GM21786 (cell line): ENCODE results near the gene ITLN2.
"Not testable (repeated sequence)": the region's sequence is repeated elsewhere in the genome, so short reads cannot be mapped to it uniquely, and the experiment has no call there.

ENCODE experiments used
- ATAC-seq: cut with Tn5 transposase; IDR thresholded peaks from one replicate; pipeline ENCODE4 v1.9.1; 2021; ENCODE audit not compliant: unreplicated experiment

ITLN2 gene

DNA sequence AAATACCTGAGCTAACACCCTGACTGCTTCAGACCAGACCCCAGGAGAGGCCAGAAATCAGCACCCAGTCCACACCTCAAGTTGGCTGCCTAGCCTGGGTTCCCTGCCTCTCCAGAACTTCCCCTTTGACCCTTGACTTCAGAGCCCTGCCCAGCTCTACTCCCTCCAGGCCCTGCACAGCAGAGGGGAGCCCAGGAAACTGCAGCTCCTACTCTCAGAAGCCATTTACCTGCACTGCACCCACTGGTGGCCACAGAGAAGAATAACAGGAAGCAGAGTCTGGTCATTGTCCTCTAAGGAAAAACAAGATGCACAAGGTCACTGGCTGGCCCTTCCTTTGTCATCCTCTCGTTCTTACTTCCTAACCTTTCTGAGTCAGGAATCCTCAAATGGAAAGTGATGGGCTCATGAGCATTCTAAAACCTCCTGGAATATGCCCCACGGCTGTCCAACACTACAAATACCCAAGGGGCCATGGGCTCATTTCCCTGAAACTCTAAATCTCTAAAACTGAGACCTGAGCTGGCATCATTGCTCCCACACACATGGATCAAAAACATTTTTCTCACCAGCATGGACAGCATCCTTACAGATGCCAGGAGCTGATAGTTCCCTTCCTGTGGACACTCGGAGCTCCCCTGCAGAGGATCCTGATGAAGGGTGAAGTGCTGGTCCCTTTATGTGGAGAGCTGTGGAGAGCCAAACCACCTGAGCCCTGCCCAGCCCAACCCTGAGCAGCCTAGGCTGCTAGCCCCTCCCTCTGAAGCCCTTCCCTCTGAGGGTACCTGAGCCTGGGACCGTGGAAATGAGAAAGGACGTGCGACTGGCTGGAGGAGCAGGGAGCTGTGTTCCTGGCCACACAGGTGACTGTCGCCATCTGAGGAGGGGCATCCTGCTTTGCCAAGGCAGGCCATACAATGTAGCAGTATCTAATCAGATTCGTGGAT lies at the start of gene ITLN2:
ITLN2 (minus strand) TSS at position 652 of the 947 bp plus-strand sequence; CDS start at position 584, 68 bp downstream.
- peak; percentile 53 for ATAC-seq

DNA sequence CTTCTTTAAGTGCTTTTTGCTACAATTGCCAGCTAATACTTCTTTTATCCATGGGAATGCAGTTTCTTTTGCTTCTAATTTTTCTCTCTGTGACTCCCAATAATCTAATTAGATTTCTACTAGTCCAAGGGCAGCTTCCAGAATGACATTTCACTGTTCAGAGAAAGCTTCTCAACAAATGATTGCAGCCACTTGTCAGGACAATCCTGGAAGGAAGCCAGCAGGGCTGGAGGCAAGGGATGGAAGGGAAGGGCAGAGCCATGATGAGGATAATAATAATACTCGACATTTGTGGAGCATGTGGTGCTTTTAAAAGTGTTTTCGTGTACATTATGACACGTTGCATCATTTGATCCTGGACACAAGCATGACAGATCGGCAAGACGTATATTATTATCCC lies 46.9 kb upstream of the ITLN2 start:
- no peak for ATAC-seq

DNA sequence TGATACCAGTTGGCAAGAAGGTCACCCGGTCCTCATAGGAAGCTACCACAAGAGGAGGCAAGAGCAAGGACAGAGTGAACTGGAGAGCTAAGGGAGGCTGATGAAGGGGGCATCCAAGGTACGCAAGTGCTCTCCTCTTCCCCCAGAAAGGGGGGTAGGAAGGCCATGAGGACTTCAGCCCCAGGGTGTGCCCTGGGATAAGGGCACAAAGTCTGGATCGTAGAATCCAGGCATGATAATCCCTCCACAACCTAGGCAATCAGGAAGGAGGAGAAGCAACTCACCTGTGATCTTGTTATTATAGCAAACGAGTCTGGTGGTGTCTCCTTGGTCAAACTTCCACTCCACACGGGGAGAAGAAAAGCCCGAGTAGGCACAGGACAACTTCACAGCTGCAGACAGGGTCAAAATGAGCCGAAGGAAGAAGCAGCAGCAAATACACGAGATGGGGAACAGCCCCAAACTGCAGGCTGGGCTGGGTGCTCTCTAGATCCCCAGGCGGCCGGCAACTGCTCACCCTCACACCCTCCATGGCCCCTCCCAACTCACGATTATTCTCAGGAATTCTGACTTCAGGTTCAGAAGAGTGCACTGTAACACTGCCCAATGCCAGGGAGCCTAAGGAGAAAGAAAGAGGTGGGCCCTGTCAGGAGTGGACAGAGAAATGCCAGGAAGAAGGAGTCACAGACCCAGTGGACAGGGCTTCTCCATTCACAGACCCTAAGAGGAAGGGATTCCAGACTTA lies 46.3 kb upstream of the ITLN2 start:
- no peak for ATAC-seq

DNA sequence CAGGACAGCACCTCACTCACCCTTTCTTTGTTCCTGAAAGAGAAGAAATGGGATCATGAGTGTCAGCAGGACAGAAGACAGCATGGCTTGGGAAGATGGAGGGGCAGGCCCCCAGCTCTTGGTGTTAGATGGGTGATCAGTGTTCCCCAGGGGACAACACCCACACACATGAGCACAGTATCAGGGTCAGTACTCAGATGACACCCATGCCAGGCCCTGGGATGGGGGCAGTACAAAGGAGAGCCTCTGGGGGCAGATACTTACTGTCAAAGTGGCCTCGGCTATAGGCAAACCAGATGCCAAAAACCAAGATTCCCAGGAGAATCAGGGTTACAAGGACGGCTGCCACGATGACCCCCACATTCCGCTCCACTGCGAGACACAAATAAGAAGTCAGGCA lies 44.8 kb upstream of the ITLN2 start:
- no peak for ATAC-seq

DNA sequence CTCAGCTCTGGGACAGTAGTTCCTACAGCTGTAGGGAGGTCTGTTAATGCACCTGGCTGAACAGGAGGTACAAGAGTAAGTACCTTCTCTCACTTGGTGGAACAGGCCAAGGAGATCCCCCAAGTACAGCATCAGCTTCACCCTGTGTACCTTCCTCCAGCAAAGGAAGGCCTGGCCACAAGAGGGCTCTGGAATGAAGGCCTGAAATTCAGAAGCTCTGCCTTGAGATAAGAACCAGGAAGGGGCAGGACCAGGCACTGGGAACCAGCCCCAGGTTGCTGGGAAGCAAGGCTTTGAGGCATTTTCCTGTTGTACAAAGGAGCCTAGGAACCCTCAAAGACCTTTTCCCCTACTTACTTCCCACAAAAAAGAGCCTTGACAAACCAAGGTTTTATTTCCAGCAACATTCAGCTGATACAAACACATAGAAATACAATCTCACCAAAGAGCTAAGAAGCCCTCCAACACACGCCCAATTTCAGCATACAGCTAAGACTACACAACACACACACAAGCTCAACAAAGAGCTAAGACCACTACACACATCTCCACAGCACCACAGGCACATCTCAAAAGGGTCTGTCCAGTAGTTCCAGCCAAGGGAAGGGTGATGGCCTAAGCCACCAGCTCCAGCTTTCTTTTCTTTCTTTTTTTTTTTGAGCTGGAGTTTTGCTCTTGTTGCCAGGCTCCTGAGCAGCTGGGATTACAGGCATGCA lies 42.9 kb upstream of the ITLN2 start:
- no peak for ATAC-seq

GRCh38 chr1:160996178-160996577 lies 41.6 kb upstream of the ITLN2 start:
- no peak for ATAC-seq

DNA sequence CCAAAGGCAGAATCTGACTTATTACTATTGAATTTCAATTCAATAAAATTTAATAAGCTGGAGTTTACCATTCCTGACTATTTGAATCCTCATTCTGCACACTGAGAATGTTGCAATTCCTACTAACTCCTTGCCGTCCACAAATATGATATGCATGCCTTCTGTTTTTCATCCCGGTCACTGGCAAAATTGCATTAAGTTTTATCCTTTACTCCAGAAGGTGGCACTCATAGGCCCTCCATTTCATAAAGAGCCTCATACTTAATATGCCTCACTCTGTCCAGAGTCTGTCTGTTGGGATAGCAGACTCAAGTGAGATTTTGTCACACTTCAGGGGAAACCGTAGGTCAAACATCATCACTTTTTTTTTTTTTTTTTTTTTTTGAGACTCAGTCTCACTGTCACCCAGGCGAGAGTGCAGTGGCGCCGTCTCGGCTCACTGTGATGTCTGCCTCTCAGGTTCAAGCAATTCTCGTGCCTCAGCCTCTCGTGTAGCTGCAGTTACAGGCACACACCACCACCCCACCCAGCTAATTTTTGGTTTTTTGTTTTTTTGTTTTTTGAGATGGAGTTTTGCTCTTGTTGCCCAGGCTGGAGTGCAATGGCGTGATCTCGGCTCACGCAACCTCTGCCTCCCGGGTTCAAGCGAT lies 39.1 kb upstream of the ITLN2 start:
- ATAC-seq = no peak

DNA sequence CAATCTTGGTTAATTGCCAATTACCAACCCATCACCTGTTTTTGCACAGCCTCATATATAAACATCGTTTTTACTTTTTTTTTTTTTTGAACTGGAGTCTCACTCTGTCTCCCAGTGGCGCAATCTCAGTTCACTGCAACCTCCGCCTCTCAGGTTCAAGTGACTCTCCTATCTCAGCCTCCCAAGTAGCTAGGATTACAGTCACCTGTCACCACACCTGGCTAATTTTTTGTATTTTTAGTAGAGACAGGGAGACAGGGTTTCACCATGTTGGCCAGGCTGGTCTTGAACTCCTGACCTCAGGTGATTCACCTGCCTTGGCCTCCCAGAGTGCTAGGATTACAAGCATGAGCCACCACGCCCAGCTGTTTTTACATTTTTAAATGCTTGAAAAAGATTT lies 37.4 kb upstream of the ITLN2 start:
- ATAC-seq = not testable (repeated sequence)

DNA sequence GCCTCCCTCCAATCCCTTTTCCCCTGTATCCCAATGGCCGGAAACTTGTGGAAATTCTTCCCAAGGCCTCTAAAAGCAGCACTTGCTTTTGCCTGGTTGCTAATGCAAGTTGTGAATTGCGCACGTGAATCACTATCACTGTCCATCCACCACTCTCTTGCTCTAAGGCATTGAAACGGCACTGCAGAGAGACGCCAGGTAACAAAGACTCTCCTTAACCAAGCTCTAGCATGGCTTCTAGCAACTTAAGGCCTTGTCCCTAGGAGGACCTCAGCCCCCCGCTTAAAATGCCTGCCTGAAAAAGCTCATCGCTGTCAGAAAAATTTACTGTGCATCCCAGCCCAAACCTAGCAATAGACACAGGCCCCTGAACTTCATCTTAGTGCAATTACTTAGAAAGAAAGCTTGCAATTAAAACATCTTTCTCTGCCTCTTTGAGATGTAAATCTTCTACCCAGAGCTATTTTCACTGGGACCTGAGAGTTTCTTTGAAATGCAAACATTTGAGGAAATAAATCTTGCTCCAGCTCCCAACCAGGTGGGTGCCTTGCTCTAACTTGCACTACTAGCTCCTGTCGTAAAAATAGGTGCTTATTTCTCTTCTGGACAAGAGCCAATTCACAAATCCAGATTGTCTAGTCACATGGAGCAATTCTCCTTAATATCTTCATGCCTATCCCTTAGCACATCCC lies 32.9 kb upstream of the ITLN2 start:
- ATAC-seq = no peak

- no peak for ATAC-seq
Measured at GRCh38 chr1:160985723-160986122, 31.1 kb upstream of the ITLN2 start.

GRCh38 chr1:160981584-160982411 lies 27.2 kb upstream of the ITLN2 start:
- ATAC-seq = no peak

DNA sequence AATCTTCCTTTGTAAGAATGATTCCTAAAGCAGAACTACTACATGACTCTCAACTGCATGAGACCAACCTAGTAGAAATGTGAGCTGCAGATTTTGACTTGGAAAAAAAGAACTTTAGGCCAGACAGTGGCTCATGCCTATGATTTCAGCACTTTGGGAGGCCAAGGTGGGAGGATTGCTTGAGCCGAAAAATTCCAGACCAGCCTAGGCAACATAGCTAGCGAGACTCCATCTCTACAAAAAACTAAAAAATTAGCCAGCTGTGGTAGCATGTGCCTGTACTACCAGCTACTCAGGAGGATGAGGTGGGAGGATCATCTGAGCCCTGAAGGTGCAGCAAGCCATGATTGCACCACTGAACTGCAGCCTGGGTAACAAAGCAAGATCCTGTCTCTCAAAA lies 24.7 kb upstream of the ITLN2 start:
- no peak for ATAC-seq

- no peak for ATAC-seq
Measured at GRCh38 chr1:160978510-160978927, 23.9 kb upstream of the ITLN2 start.

DNA sequence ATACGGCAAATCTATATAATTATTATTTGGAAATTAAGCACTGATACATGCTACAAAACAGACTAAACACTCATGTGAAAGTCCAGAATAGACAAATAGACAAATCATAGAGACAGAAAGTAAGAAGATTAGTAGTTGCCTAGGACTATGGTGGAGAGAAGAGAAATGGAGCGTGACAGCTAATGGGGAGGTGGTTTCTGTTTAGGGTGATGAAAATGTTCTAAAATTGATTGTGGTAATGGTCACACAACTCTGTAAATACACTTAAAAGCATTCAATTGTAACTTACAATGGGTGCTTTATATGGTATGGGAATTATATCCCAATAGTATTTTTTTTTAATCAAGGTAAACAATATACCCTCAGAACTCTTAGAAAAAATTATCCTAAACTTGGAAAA lies 20.4 kb upstream of the ITLN2 start:
- ATAC-seq = no peak

DNA sequence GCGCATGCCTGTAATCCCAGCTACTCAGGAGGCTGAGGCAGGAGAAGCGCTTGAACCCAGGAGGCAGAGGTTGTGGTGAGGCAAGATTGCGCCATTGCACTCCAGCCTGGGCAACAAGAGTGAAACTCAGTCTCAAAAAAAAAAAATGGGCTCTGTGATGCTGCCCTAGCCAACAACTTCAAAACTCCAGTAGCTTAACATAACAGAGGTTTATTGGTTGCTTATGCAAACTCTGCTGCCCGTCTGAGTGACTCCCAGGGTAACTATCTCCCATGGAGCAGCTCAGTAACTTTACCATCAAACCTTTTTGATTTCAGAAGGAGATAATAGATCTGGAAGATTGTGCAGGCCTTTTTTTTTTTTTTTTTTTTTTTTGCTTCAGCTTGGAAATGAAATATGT lies 18.9 kb upstream of the ITLN2 start:
- no peak for ATAC-seq

GRCh38 chr1:160972939-160973338 lies 18.3 kb upstream of the ITLN2 start:
- ATAC-seq = no peak

DNA sequence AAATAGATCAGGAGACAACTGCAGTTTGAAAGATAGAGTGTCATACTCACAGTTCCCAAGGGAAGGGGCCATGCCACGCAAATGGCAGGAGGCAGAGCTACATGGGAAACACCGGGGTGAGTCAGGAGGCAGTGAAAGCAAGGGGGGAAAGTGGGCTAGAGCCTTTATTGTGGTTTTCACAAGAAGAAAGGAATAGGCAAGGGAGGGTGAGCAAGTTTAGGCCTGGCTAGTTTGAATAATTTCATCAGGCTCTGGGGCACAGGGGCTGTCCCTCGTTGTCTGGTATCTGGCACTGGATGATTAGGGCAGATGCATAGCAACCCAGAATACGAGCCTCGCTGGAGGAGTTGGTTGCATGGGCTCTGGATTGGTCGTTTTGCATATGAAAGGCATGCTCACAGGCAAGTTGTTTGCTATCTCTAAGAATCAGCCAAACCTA lies 17.0 kb upstream of the ITLN2 start:
- ATAC-seq = peak; percentile 60

DNA sequence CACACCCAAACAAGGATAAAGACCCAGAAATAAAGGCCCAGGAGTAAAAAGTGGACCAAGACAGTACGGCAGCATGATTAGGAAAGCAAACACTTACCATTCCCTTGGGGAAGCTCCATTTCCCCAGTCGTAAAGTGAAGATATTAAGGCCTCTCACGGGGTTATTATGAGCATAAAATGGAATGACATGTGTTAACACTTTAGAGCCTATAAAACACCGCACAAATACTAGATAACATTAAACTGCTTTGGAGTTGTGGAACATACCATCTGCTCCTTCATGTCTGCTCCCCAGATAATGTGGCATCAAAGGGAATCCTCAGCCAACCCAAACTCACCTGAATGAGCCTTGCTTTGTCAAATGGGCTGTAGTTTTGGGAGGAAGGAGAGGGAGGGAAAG lies 8.9 kb upstream of the ITLN2 start:
- ATAC-seq = no peak

GRCh38 chr1:160961419-160961818 lies 6.8 kb upstream of the ITLN2 start:
- ATAC-seq = no peak
